H4 (cell line): ENCODE measurements around the gene SPC24. TPM values are rescaled to one million over a fixed set of nuclear protein-coding genes. Genes with fewer than 3 reads are reported as not detected.
A peak's percentile ranks its signal among the peaks of the same experiment; 100 is the strongest.
"Not testable (repeated sequence)": the region's sequence is repeated elsewhere in the genome, so short reads cannot be mapped to it uniquely, and the experiment has no call there.

ENCODE experiments used
- DNase-seq: peaks from one replicate; pipeline ENCODE4 v3.0.0-alpha.2; 2015; ENCODE audit warnings: low spot score
- total RNA-seq: library from RNA; depleted of rRNA; stranded (reverse); fragments of >200 nt; shearing (Covaris generic); gene quantifications from 2 replicates; pipeline ENCODE4 v1.2.3, GENCODE V29; 2014

SPC24 gene
- total RNA-seq, 1 experiment from 2014 or later, result 37.8 TPM

GRCh38 chr19:11192957-11193939 is 37.7 kb upstream of the SPC24 start:
- no peak for DNase-seq

GRCh38 chr19:11191934-11192333 is 36.4 kb upstream of the SPC24 start:
- DNase-seq, result no peak

- peak; percentile 69 for DNase-seq
Measured at GRCh38 chr19:11191273-11191755, 35.7 kb upstream of the SPC24 start.

- no peak for DNase-seq
Measured at GRCh38 chr19:11190501-11190900, 34.9 kb upstream of the SPC24 start.

- DNase-seq, result no peak
Measured at GRCh38 chr19:11187441-11187840, 31.9 kb upstream of the SPC24 start.

- DNase-seq, result no peak
Measured at GRCh38 chr19:11182994-11183393, 27.4 kb upstream of the SPC24 start.

- DNase-seq, result no peak
Measured at GRCh38 chr19:11181488-11181887, 25.9 kb upstream of the SPC24 start.

GRCh38 chr19:11180975-11181374 is 25.4 kb upstream of the SPC24 start:
- DNase-seq, result not testable (repeated sequence)

- DNase-seq, result no peak
Measured at GRCh38 chr19:11180346-11180745, 24.8 kb upstream of the SPC24 start.

- DNase-seq, result no peak
Measured at GRCh38 chr19:11179716-11180297, 24.2 kb upstream of the SPC24 start.

GRCh38 chr19:11179145-11179465 is 23.5 kb upstream of the SPC24 start:
- DNase-seq, result not testable (repeated sequence)

GRCh38 chr19:11177592-11177991 is 22.0 kb upstream of the SPC24 start:
- DNase-seq, result no peak

GRCh38 chr19:11176466-11177193 is 21.0 kb upstream of the SPC24 start:
- no peak for DNase-seq

- DNase-seq, result no peak
Measured at GRCh38 chr19:11175920-11176319, 20.3 kb upstream of the SPC24 start.

GRCh38 chr19:11174336-11174735 is 18.8 kb upstream of the SPC24 start:
- DNase-seq, result no peak

- DNase-seq, result no peak
Measured at GRCh38 chr19:11173516-11174155, 18.1 kb upstream of the SPC24 start.

GRCh38 chr19:11172576-11172975 is 17.0 kb upstream of the SPC24 start:
- DNase-seq, result no peak

- no peak for DNase-seq
Measured at GRCh38 chr19:11171144-11171543, 15.6 kb upstream of the SPC24 start.

- DNase-seq, result no peak
Measured at GRCh38 chr19:11169896-11170678, 14.5 kb upstream of the SPC24 start.

GRCh38 chr19:11168568-11168967 is 13.0 kb upstream of the SPC24 start:
- peak; percentile 62 for DNase-seq
